Epidermal melanocyte (primary cell): ENCODE measurements around the gene ENTPD1.
A peak's percentile ranks its signal among the peaks of the same experiment; 100 is the strongest.
"Not testable (repeated sequence)": the region's sequence is repeated elsewhere in the genome, so short reads cannot be mapped to it uniquely, and the experiment has no call there.

Experiments
- DNase-seq: peaks from one replicate; pipeline ENCODE4 v3.0.0; 2011; ENCODE audit warnings: low spot score; ENCODE audit not compliant: insufficient read length

ENTPD1 gene

DNA sequence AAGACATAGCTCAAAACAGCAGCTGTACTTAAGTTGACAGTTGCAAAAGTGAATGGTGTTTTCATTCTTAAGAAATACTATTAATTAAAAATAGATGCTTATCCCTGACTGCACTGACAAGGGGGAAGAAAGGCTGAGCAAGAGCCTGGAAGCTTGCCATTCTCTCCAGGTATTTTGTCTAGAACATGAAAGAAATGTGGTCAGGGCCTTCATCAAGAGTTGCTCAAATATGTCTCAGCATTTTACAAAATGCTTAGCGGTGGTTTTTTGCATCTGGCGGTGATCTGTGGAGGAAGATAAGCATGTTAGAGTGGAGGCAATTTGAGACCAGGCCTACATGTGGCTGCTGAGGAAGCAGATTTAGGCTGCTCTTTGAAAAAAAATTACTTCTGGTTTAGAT lies 105.4 kb downstream of the ENTPD1 start:
- DNase-seq: no peak

DNA sequence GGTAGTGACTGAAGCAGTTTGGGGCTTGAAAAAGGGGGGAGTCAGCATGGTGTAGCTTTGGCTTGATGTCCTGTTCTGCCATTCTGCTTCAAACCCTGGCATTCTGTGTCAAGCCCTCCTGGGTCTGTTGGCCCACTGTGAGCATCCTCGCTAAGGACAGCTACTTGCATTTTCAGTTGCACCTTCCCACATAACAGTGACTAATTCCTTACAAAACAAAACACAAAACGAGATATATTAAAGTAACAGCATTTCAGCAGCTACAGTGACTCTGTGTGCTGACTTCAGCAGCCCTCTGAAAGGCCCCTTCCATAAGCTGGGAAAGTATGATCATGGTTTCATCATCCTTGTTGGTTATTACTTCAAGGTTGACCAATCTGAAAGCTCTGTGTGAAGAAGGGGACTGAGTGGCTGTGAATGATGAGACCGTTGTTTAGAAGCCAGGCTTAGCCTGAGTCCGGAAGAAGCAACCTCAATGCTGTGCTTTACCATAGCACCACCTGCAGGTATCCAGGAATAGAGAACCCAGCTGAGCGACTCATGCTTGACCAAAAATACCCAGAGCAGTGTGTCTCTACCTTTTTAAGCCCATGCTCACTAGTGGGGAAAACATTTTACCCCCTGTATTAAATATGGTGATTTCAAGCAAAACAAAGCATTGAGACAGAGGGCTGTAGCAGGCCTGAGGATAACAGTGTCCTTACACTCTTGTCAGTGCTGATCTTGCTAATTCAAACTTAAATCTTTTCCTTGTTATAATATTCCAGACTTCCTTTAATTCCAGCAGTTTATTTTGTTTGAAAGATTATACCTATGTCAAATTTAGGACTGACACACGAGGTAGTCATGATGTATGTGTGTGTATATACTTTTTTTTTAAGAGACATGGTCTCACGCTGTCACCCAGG lies 109.2 kb downstream of the ENTPD1 start:
- DNase-seq: peak; percentile 56

DNA sequence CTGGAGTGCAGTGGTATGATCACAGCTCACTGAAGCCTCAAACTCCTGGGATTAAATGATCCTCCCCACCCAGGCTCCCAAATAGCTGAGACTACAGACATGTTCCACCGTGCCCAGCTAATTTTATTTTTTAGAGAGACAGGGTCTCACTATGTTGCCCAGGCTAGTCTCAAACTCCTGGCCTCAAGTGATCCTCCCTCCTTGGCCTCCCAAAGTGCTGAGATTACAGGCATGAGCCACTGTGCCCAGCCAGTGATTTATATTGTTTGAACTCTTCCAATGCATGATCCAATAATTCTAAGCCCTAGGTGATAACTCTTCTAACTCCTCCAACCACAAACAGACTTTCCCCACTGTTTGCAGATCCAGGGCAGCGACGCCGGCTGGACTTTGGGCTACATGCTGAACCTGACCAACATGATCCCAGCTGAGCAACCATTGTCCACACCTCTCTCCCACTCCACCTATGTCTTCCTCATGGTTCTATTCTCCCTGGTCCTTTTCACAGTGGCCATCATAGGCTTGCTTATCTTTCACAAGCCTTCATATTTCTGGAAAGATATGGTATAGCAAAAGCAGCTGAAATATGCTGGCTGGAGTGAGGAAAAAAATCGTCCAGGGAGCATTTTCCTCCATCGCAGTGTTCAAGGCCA lies 110.0 kb downstream of the ENTPD1 start:
- DNase-seq: no peak

DNA sequence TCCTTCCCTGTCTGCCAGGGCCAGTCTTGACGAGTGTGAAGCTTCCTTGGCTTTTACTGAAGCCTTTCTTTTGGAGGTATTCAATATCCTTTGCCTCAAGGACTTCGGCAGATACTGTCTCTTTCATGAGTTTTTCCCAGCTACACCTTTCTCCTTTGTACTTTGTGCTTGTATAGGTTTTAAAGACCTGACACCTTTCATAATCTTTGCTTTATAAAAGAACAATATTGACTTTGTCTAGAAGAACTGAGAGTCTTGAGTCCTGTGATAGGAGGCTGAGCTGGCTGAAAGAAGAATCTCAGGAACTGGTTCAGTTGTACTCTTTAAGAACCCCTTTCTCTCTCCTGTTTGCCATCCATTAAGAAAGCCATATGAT lies 110.5 kb downstream of the ENTPD1 start:
- no peak for DNase-seq

DNA sequence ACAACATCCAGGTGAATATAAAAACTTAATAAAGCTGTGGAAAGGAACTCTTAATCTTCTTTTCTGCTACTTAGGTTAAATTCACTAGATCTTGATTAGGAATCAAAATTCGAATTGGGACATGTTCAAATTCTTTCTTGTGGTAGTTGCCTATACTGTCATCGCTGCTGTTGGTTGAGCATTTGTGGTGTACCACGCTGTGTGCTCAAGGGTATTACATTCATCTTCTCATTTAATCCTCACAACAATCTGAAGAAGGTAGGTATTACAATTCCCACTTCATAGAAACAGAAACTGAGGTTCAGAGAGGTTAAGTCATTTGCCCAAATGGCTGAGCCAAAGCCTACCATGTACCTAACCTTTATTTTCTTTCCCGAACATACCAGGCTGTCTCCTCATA lies 111.9 kb downstream of the ENTPD1 start:
- no peak for DNase-seq

DNA sequence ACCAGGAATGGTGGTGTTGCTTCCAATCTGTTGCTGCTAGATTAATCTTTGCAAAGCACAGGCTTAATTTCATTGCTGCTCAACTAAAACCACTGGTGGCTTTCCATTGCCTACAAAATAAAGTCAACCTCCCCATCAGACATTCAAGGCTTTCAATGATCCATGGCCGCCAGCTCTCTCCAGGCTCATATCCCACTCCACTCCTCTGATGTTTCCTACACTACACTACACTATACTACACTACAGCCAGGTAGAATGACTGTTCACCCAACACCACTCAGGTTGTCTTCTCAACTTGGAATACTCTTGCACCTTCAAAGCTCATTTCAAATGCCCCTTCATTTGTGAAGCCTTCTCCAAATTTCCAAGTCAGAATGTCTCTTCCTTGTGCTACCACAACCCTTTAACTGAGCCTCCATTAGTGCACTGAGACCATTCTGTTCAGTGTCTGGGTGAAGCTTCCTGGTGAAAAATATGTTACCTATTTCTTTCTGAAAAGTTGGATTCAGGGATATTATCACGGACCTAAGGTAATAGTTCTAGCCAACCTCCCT lies 116.3 kb downstream of the ENTPD1 start:
- DNase-seq: no peak

DNA sequence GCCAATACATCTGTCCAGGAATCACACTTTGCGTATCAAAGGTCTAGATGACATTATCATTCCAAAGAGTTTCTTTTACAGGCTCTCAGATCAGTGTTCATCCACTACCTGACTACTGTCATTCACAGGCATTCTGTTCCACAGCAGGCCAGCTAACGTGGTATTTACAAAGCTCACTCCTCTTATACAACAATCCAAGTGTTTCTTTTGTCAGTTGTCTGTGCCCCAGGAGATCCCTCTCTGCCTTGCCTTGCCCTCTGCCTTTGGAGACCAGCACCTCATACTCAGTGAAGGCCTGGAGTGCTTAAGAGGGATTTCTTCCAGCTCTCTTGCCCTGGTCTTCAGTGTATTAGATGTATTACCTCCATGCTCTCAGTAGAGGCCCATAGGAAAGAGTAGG lies 117.2 kb downstream of the ENTPD1 start:
- no peak for DNase-seq

DNA sequence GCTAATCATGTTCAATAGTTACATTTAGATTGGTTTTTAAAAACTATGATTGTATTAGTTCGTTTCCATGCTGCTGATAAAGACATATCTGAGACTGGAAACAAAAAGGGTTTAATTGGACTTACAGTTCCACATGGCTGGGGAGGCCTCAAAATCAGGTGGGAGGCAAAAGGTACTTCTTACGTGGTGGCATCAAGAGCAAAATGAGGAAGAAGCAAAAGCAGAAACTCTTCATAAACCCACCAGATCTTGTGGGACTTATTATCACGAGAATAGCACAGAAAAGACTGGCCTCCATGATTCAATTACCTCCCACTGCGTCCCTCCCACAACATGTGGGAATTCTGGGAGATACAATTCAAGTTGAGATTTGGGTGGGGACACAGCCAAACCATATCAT lies 117.7 kb downstream of the ENTPD1 start:
- DNase-seq: no peak

DNA sequence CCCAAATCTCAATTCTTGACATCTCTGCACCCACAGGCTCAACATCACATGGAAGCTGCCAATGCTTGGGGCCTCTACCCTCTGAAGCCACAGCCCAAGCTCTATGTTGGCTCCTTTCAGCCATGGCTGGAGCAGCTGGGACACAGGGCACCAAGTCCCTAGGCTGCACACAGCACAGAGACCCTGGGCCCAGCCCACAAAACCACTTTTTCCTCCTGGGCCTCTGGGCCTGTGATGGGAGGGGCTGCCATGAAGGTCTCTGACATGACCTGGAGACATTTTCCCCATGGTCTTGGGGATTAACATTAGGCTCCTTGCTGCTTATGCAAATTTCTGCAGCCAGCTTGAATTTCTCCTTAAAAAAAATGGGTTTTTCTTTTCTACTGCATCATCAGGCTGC lies 118.8 kb downstream of the ENTPD1 start:
- DNase-seq: not testable (repeated sequence)

DNA sequence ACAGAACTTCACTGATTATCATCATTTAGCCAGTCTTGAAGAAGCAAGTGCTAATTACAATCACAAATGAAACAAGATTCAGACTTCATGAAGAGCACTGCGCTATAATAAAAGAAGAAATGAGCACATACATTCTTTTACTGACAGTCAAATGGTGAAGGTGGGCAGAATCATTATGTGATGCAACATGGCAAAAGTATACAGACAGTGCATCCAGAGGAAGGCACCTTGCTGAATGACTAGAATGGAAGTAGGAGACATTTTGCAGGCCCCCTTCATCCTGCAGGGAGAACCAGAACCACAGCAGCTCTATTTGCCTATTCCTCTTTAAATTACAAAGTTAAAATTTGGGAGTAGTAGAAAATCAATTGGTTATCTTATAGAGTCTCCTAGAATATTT lies 120.8 kb downstream of the ENTPD1 start:
- no peak for DNase-seq

DNA sequence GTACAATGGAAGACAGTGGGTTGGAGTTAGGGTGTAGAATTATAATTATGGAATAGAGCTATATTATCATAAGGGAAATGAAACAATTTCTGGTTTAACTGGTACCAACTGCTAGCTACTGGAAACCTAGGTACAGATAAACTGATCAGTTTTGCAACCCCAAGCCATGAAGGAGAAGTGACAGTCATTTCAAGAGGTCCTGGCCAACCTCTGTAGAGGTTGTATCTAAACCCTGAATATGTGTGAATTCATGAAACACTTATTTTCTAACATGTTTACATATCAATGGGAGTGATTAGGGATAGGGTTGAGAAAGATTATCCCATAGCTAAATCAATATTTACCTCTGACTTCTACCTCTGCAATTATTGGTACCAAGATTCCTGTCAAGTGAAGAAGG lies 121.9 kb downstream of the ENTPD1 start:
- DNase-seq: no peak

DNA sequence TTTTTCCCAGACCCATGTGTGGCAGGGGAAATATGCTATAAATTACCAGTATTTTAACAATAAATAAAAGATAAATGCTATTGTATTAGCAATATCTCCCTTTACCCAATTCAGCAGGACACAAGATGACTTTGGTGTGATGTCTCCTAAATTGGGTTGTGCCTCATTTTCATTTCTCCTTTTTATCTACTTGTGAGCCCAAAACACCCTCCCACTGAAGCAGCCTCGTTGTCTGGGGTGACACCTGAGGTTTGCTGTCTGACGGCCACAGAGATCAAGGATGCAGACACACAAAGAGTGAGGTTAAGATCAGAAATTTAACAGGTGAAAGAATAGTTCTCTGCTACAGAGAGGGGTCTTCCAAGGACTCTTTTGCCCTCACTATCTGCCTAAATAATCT lies 124.7 kb downstream of the ENTPD1 start:
- no peak for DNase-seq

DNA sequence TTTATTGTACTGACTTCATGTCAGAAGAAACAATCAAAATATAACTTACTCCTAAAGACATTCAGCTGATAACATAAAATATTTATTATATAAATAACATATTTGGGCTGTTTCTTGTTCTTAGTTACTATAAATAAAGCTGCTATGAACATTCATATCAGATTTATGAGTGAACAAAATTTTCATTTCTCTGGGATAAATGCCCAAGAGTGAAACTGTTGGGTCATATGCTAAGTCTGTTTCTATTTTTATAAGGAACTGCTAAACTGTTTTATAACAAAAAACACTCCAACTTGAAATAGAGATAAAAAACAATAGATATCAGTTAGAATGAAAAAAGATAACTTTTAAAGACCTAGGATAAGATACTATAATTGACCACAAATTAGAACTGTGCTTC lies 125.4 kb downstream of the ENTPD1 start:
- no peak for DNase-seq

DNA sequence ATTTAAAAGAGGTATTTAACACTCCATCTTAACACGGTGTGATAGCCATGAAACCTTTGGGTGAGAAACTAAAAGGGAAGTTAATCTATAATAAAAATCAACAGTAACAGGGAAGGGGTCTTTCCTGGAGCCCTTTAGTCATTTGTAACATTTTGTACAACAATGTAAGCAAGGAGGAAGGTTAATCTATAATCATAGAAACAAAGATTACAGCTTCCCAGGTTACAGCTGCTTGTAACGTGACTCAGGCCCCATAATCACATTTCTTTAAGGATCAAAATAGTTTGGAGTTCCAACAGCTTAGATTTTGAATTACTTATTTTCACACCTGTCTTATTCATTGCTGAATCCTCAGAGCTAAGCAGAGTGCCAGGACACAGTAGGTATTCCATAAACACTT lies 133.9 kb downstream of the ENTPD1 start:
- DNase-seq: no peak

DNA sequence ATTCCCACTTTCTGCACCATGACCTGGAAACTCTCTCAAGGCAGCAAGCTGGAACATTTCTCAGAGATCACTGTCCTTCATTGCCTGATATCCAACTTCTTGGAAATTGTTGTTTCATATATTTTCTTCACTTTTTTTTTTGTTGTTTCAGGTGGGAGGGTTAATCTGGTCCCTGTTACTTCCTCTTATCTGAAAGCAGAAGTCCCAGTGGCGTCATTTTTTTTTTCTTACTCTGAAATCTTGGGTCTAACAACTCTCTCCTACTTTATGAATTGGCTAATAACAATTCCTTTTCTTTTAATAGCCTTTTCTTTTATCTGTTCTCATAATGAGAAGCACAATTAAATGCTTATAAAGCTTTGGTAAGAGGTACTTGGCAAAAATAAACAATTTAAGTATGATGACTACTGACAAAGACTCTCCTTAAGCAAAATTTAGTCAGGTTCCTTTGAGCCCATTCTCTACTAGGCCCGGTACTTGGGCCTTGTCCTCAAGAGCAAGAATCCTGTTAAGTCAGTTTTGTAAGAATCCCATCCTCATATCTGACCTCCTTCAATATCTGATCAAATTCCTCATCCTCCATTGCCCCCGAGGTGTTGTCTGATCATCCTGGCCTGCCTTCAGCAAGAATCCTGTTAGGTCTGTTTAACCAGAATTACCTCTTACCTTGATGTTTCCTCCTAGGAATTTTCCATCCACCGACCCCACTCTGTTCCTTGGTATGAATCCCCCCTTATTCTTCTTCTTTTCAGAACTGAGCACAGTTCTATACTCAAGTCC lies 140.3 kb downstream of the ENTPD1 start:
- DNase-seq: no peak

DNA sequence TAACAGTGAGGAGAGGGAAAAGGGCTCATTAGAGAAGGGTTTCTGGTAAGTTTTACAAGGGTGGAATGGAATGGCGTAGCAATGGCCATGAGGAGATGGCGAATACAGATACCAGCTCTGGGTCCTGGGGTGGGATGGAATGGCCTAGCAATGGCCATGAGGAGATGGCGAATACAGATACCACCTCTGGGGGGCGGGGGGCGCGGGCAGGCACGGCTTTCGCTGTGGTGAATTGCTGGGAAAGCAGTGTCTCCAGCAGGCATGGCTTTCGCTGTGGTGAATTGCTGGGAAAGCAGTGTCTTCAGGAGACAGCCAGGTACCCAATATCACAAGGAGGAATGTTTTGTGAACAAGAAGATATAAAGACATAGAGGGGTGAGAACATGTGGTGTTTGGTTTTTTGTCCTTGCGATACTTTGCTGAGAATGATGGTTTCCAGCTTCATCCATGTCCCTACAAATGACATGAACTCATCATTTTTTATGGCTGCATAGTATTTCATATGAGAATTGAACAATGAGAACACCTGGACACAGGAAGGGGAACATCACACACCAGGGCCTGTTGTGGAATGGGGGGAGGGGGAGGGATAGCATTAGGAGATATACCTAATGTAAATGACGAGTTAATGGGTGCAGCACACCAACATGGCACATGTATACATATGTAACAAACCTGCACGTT lies 150.1 kb downstream of the ENTPD1 start:
- not testable (repeated sequence) for DNase-seq

DNA sequence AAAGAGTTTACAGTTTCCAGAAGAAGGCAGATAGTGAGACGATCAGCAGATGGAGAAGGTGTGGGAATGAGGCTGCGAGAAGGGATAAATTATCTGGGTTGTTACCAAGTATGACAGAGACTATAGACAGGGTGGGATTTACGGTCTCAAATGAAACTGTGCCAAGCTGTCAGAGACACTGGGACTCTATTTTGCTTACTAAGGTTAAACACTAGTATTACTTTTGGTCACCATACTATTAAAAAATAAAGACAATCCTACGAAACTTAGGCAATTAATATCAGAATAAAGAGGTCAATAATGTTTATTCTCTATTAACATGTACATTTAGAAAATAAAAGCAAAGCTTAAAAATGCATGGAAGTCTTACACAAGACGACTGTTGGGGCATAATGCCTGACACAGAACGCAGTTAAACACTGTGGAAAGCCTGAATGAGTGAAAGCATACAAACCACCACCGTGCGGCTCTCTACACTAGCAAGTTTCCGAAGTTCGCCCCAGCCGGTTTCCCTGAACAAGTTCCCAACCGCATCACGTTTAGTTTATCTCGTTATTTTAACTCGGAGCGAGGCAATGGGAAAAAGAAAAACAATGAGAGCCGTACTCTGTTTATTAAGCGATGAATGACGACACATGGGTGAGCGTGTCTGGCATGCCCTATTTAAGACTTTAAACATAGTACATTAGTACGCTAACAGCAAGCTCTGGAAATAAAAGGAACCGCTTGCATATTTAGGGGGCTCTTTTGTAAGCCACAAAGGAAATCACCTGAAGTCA lies 150.9 kb downstream of the ENTPD1 start:
- DNase-seq: peak; percentile 27

DNA sequence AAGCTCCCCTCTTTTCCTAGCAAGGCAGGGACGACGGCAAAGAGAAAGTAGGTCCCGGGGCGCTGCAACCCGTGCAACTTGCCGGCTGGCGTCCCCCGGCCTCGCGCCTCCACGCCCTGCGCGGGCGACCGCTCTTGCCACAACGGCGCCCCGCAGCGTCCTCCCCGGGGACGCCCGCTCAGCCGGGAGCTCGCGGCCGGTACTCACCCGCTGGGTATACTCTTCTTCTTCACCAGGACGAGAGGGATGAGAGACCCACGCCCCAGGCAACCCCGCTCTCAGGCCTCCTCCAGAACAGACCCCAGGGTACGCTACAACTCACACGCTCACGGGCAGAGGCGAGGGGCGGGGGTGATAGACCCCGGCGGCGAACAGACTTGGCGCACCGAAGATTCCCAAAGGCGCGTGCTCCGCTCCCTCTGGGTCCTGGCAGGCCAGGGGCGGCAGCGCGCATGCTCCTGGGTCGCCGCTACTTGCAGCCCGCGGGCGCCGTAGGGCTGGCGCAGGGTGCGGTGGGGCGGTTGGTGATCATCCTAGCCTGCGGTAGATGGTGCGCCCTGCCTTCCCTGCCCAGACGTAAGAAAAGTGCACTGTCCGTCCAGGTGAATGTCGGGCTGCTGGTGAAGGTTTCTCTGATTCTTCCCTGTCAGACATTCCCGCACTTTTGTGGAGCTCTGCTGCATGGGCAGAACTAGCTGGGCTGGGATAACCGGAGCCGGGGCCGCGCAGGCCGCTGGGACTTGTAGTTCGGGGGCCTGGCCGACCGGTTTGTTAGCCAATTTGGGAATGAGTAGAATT lies 151.7 kb downstream of the ENTPD1 start, which contains the start of gene CC2D2B:
TSS of gene CC2D2B (plus strand) at position 520 of the 798 bp plus-strand sequence. CDS start 3,349 bp downstream, outside the sequence.
- DNase-seq: peak; percentile 83

DNA sequence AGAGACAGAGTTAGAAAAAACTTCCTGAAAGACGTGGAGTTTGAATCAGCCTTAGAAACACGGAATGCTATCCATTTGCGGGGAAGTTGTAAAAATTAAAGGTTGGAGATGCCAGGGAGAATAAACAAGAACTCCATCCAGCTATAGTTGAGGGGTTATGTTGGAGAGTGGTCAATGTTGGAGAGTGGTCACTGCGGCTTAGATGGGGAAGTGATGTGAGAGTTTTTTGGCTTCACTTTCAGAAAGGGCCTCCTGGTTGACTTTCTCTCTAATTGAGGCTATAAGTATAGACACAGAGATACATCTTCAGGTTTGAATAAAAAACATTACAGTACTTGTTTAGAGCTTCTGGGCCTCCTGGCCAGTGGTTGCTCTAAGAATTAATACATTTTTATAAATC lies 152.5 kb downstream of the ENTPD1 start:
- no peak for DNase-seq

DNA sequence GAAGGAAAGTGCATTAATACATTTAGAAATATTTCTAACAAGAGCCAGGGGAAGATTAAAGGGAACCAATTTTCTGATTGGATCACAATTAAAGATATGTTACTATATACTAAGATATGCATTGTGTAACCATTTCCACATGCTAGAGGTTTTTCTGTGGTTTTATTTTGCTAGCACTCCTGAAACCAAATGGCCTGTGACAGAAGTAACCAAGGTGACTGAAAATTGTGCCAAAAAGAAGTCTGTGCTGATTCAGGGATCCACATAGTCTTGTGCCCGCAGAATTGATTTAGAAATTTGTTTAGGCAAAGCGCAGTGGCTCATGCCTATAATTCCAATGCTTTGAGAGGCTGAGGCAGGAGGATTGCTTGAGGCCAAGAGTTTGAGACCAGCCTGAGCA lies 153.6 kb downstream of the ENTPD1 start:
- no peak for DNase-seq
